ENCODE results near the gene MARCHF3. TPM values are rescaled to one million over a fixed set of nuclear protein-coding genes. Genes with fewer than 3 reads are reported as not detected.

Gene MARCHF3
- total RNA-seq, 2 donors from 2014 or later, result 10.4 to 34.1 TPM

DNA sequence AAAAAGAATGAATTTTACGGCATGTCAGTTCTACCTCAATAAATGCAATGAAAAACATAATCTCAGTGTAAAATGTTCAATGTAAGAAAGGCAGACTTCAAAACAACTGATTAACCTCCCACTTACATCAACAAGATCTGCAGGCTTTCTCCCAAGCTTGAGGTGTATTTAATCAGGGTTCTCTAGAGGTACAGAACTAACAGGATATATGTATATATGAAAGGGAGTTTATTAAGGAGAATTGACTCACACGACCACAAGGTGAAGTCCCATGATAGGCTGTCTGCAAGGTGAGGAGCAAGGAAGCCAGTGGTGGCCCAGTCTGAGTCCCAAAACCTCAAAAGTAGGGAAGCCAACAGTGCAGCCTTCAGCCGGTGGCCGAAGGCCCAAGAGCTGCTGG lies 35.9 kb downstream of the MARCHF3 start:
- ATAC-seq (ENCODE audit: insufficient number of reproducible peaks, low FRiP score, low read depth), result no peak
- TF ChIP-seq, protein P1, sequence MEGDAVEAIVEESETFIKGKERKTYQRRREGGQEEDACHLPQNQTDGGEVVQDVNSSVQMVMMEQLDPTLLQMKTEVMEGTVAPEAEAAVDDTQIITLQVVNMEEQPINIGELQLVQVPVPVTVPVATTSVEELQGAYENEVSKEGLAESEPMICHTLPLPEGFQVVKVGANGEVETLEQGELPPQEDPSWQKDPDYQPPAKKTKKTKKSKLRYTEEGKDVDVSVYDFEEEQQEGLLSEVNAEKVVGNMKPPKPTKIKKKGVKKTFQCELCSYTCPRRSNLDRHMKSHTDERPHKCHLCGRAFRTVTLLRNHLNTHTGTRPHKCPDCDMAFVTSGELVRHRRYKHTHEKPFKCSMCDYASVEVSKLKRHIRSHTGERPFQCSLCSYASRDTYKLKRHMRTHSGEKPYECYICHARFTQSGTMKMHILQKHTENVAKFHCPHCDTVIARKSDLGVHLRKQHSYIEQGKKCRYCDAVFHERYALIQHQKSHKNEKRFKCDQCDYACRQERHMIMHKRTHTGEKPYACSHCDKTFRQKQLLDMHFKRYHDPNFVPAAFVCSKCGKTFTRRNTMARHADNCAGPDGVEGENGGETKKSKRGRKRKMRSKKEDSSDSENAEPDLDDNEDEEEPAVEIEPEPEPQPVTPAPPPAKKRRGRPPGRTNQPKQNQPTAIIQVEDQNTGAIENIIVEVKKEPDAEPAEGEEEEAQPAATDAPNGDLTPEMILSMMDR (IDR thresholded peaks at IDR 0.05), result no peak
- no peak for DNase-seq (ENCODE audit: low spot score)
- H3K36me3 ChIP-seq, result no peaks in the 10 kb centered on the region
- H3K4me3 ChIP-seq, result no peak overlapping the region
- no peaks in the 10 kb centered on the region for H3K27me3 ChIP-seq (replicated peaks; ENCODE audit: insufficient read depth)
- no peaks in the 10 kb centered on the region for H3K9me3 ChIP-seq
- no peaks in the 10 kb centered on the region for H3K4me1 ChIP-seq (ENCODE audit: control insufficient read depth in 1 of 2, low read depth in 2 of 2)
- no peak overlapping the region for H3K27ac ChIP-seq

GRCh38 chr5:126988021-126988569 lies 42.3 kb downstream of the MARCHF3 start:
- Histone ChIP-seq H3K9me3 (no peaks in the 10 kb centered on the region), H3K36me3 (no peaks in the 10 kb centered on the region), H3K27me3 (replicated peaks; ENCODE audit: insufficient read depth) (no peaks in the 10 kb centered on the region), H3K4me3 (no peak overlapping the region), H3K27ac (no peak overlapping the region), H3K4me1 (ENCODE audit: control insufficient read depth in 1 of 2, low read depth in 2 of 2) (peaks cover 0 to 9% of the 10 kb centered on the region in 2 donors)
- ATAC-seq (ENCODE audit: insufficient number of reproducible peaks, low FRiP score, low read depth) (no peak), DNase-seq (ENCODE audit: low spot score) (no peak)
- TF ChIP-seq, protein P1 (IDR thresholded peaks at IDR 0.05), result no peak

DNA sequence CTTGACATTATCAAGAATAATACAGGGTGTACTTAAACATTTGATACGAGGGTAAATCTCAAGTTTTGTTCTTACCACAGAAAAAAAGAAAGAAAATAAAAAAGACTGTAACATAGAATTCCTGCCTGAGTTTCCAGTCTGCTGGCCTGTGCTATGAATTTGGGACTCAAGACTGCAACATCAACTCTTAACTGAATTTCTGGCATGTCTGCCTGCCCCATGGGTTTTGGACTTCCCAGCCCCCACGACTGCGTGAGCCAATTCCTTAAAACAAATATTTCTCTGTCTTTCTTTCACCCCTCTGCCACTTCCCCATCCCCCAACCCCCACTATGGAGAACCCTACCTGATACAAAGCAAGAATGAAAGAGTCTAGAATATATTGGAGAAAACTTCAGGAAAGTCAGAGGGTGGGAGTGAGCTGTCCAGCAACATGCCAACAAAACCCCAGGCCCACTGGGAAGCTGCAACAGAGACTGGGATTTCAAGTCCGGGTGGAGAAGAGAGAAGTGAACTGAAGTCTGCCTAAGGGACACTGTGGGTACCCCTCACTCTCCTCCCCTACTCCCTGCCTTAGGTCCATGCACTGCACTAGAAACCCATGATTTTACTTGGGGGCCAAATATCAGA lies 43.0 kb downstream of the MARCHF3 start:
- no peak for ATAC-seq (ENCODE audit: insufficient number of reproducible peaks, low FRiP score, low read depth)
- peaks cover 0 to 11% of the 10 kb centered on the region in 2 donors for H3K4me1 ChIP-seq (ENCODE audit: control insufficient read depth in 1 of 2, low read depth in 2 of 2)
- H3K36me3 ChIP-seq, result no peaks in the 10 kb centered on the region
- H3K9me3 ChIP-seq, result no peaks in the 10 kb centered on the region
- no peak overlapping the region for H3K4me3 ChIP-seq
- no peaks in the 10 kb centered on the region for H3K27me3 ChIP-seq (replicated peaks; ENCODE audit: insufficient read depth)
- no peak for DNase-seq (ENCODE audit: low spot score)
- H3K27ac ChIP-seq, result no peak overlapping the region
- TF ChIP-seq, protein P1 (IDR thresholded peaks at IDR 0.05), result no peak

GRCh38 chr5:126984632-126985031 lies 45.7 kb downstream of the MARCHF3 start:
- TF ChIP-seq, protein P1 (IDR thresholded peaks at IDR 0.05), result no peak
- H3K27ac ChIP-seq, result no peak overlapping the region
- no peak for ATAC-seq (ENCODE audit: insufficient number of reproducible peaks, low FRiP score, low read depth)

GRCh38 chr5:126983874-126984266 lies 46.5 kb downstream of the MARCHF3 start:
- DNase-seq (ENCODE audit: low spot score) (no peak), ATAC-seq (ENCODE audit: insufficient number of reproducible peaks, low FRiP score, low read depth) (no peak)
- Histone ChIP-seq H3K27me3 (replicated peaks; ENCODE audit: insufficient read depth) (no peaks in the 10 kb centered on the region), H3K36me3 (no peaks in the 10 kb centered on the region), H3K27ac (no peak overlapping the region), H3K4me1 (ENCODE audit: control insufficient read depth in 1 of 2, low read depth in 2 of 2) (peaks cover 0 to 24% of the 10 kb centered on the region in 2 donors), H3K4me3 (no peak overlapping the region), H3K9me3 (no peaks in the 10 kb centered on the region)
- TF ChIP-seq, protein P1 (IDR thresholded peaks at IDR 0.05), result no peak

More at GRCh38 chr5:126984632-126985031, 45.7 kb downstream of the MARCHF3 start:
- no peaks in the 10 kb centered on the region for H3K27me3 ChIP-seq (replicated peaks; ENCODE audit: insufficient read depth)
- no peaks in the 10 kb centered on the region for H3K36me3 ChIP-seq
- H3K4me1 ChIP-seq (ENCODE audit: control insufficient read depth in 1 of 2, low read depth in 2 of 2), result peaks cover 0 to 24% of the 10 kb centered on the region in 2 donors
- no peaks in the 10 kb centered on the region for H3K9me3 ChIP-seq
- DNase-seq (ENCODE audit: low spot score), result no peak
- no peak overlapping the region for H3K4me3 ChIP-seq
